ENCODE results near the gene DNAAF8.
"Not testable (repeated sequence)": the region's sequence is repeated elsewhere in the genome, so short reads cannot be mapped to it uniquely, and the experiment has no call there.

The DNAAF8 gene

GRCh38 chr16:4784444-4784987, 50.2 kb downstream of the DNAAF8 start:
- not testable (repeated sequence) for DNase-seq (ENCODE audit: low spot score)

- DNase-seq (ENCODE audit: low spot score) = no peak
These were observed 51.6 kb downstream of the DNAAF8 start for GRCh38 chr16:4785758-4786433.

- DNase-seq (ENCODE audit: low spot score) = no peak
These were observed 52.7 kb downstream of the DNAAF8 start for GRCh38 chr16:4787068-4787467.

- no peak for DNase-seq (ENCODE audit: low spot score)
These were observed 53.5 kb downstream of the DNAAF8 start, which contains the start of gene SEPTIN12 for GRCh38 chr16:4787627-4788482. TSS of gene SEPTIN12 (minus strand) at chr16:4788345. CDS start at chr16:4787645, 700 bp downstream.

- no peak for DNase-seq (ENCODE audit: low spot score)
These were observed 54.2 kb downstream of the DNAAF8 start for GRCh38 chr16:4788489-4788889.

- DNase-seq (ENCODE audit: low spot score) = no peak
These were observed 54.6 kb downstream of the DNAAF8 start for GRCh38 chr16:4788910-4789309.

GRCh38 chr16:4790261-4790660, 55.9 kb downstream of the DNAAF8 start:
- no peak for DNase-seq (ENCODE audit: low spot score)

GRCh38 chr16:4790871-4791270, 56.5 kb downstream of the DNAAF8 start:
- no peak for DNase-seq (ENCODE audit: low spot score)

- no peak for DNase-seq (ENCODE audit: low spot score)
These were observed 58.7 kb downstream of the DNAAF8 start for GRCh38 chr16:4792951-4793513.

GRCh38 chr16:4795181-4795827, 61.0 kb downstream of the DNAAF8 start, which contains the start of gene SMIM22:
TSS of gene SMIM22 (plus strand) at chr16:4795369. CDS start at chr16:4795735, 366 bp downstream.
- no peak for DNase-seq (ENCODE audit: low spot score)

- DNase-seq (ENCODE audit: low spot score) = no peak
These were observed 61.7 kb downstream of the DNAAF8 start for GRCh38 chr16:4795828-4796572.

- DNase-seq (ENCODE audit: low spot score) = no peak
These were observed 62.9 kb downstream of the DNAAF8 start for GRCh38 chr16:4796982-4797804.

GRCh38 chr16:4797805-4798252, 63.5 kb downstream of the DNAAF8 start:
- DNase-seq (ENCODE audit: low spot score) = no peak

GRCh38 chr16:4798456-4798855, 64.1 kb downstream of the DNAAF8 start:
- DNase-seq (ENCODE audit: low spot score) = no peak
